Measurements from ENCODE around the gene XRCC4.

GRCh38 chr5:83048277-83048676 is 29.1 kb upstream of the XRCC4 start:
- TF ChIP-seq PATZ1 (tag by site-specific recombination; IDR thresholded peaks at IDR 0.05) (no peak), ZSCAN5A (tag by site-specific recombination; IDR thresholded peaks at IDR 0.05) (no peak), TRIM28 (IDR thresholded peaks at IDR 0.05; ENCODE audit: borderline replicate concordance, low read length) (no peak), ATF2 (tag by site-specific recombination; IDR thresholded peaks at IDR 0.05; ENCODE audit: low read depth) (no peak), ZNF426 (tag by site-specific recombination; IDR thresholded peaks at IDR 0.05) (no peak), CTCF (tag by site-specific recombination; IDR thresholded peaks at IDR 0.05) (no peak)
